Fibroblast of the aortic adventitia (primary cell): ENCODE data around the gene SLIT1. TPM values are rescaled to one million over a fixed set of nuclear protein-coding genes. Genes with fewer than 3 reads are reported as not detected.

ENCODE experiments used
- DNase-seq: peaks from one replicate; pipeline ENCODE4 v3.0.0-alpha.2; 2010; ENCODE audit warnings: low read depth
- H3K4me3 ChIP-seq: 2 replicates; pipeline ENCODE4 v1.5.1; 2011; ENCODE audit warnings: low read depth, mild to moderate bottlenecking, control low read depth, low read length, moderate library complexity
- CTCF ChIP-seq: IDR thresholded peaks from 2 replicates; pipeline ENCODE4 v1.5.1; 2011; ENCODE audit warnings: mild to moderate bottlenecking, low read length, control low read depth, inconsistent platforms; ENCODE audit not compliant: insufficient read depth
- total RNA-seq: library from RNA; depleted of rRNA; stranded (reverse); fragments of >200 nt; gene quantifications from 2 replicates; pipeline ENCODE4 v1.2.3, GENCODE V29; 2012; ENCODE audit warnings: low replicate concordance

The SLIT1 gene
- total RNA-seq, 1 donor, result 0.09 TPM

- H3K4me3 ChIP-seq, result no peak overlapping the region
- DNase-seq, result no peak
- no peak for TF ChIP-seq CTCF
These were observed 201.1 kb downstream of the SLIT1 start for GRCh38 chr10:96984541-96985131.

GRCh38 chr10:96982149-96982930 is 203.4 kb downstream of the SLIT1 start:
- TF ChIP-seq CTCF, result no peak
- H3K4me3 ChIP-seq, result no peak overlapping the region
- no peak for DNase-seq

GRCh38 chr10:96978621-96979154 is 207.1 kb downstream of the SLIT1 start:
- no peak overlapping the region for H3K4me3 ChIP-seq
- DNase-seq, result no peak
- TF ChIP-seq CTCF, result no peak

- TF ChIP-seq CTCF, result no peak
- no peak overlapping the region for H3K4me3 ChIP-seq
- DNase-seq, result no peak
These were observed 210.6 kb downstream of the SLIT1 start for GRCh38 chr10:96975136-96975535.

- no peak overlapping the region for H3K4me3 ChIP-seq
These were observed 211.7 kb downstream of the SLIT1 start for GRCh38 chr10:96973809-96974747.

More at GRCh38 chr10:96973809-96974747, 211.7 kb downstream of the SLIT1 start:
- peak; percentile 50 for DNase-seq
- no peak for TF ChIP-seq CTCF
